Liver (tissue), 3 donors: ENCODE data around the gene TPX2.

Experiments
- CTCF ChIP-seq: fragments of 150-350 bp; IDR thresholded peaks from 2 replicates; pipeline ENCODE4 v1.5.1; 2017; ENCODE audit warnings: improper control_type of control experiment, low read depth, low read length; ENCODE audit not compliant: missing input control
- EGR1 ChIP-seq, 2 donors: IDR thresholded peaks; 2 replicates each; pipeline ENCODE4 v1.6.1; 2016 to 2018; ENCODE audit warnings: antibody characterized with exemption in 2 of 2, low read depth in 2 of 2
- GABPA ChIP-seq, 2 donors: IDR thresholded peaks in 1 of 2; conservative IDR thresholded peaks in 1 of 2; 2 replicates each; pipeline ENCODE4 v1.6.1; 2016; ENCODE audit warnings: antibody characterized with exemption in 2 of 2, mild to moderate bottlenecking in 1 of 2, moderate library complexity in 1 of 2
- HNF4A ChIP-seq, 2 donors: conservative IDR thresholded peaks; 2 replicates each; pipeline ENCODE4 v1.6.1; 2016; ENCODE audit warnings: antibody characterized with exemption in 2 of 2, mild to moderate bottlenecking in 2 of 2
- JUND ChIP-seq, 2 donors: IDR thresholded peaks; 2 replicates each; pipeline ENCODE4 v1.6.1; 2016; ENCODE audit warnings: antibody characterized with exemption in 2 of 2
- MAX ChIP-seq: IDR thresholded peaks from 2 replicates; pipeline ENCODE4 v1.6.1; 2016; ENCODE audit warnings: antibody characterized with exemption
- RAD21 ChIP-seq, 2 donors: IDR thresholded peaks; 2 replicates each; pipeline ENCODE4 v1.6.1; 2016; ENCODE audit warnings: antibody characterized with exemption in 2 of 2, mild to moderate bottlenecking in 2 of 2
- REST ChIP-seq: IDR thresholded peaks from 2 replicates; pipeline ENCODE4 v1.6.1; 2016; ENCODE audit warnings: antibody characterized with exemption, mild to moderate bottlenecking
- RXRA ChIP-seq, 2 donors: IDR thresholded peaks; 2 replicates each; pipeline ENCODE4 v1.6.1; 2017 to 2018; ENCODE audit warnings: antibody characterized with exemption in 2 of 2, mild to moderate bottlenecking in 1 of 2
- SP1 ChIP-seq: IDR thresholded peaks from 2 replicates; pipeline ENCODE4 v1.6.1; 2018; ENCODE audit warnings: antibody characterized with exemption, mild to moderate bottlenecking
- TAF1 ChIP-seq: conservative IDR thresholded peaks from 2 replicates; pipeline ENCODE4 v1.6.1; 2016; ENCODE audit warnings: antibody characterized with exemption, mild to moderate bottlenecking
- YY1 ChIP-seq: IDR thresholded peaks from 2 replicates; pipeline ENCODE4 v1.6.1; 2016; ENCODE audit warnings: antibody characterized with exemption, mild to moderate bottlenecking
- TF ChIP-seq, protein P1 (sequence below): IDR thresholded peaks from 2 replicates; pipeline ENCODE4 v1.6.1; 2016; ENCODE audit warnings: antibody characterized with exemption
- TF ChIP-seq, protein P2 (sequence below): IDR thresholded peaks from 2 replicates; pipeline ENCODE4 v1.6.1; 2016; ENCODE audit warnings: antibody characterized with exemption
- donor health status: healthy.
- donor health status: healthy.

GRCh38 chr20:31705191-31705590, 33.9 kb upstream of the TPX2 start:
- no peak for TF ChIP-seq CTCF
- TF ChIP-seq, protein P1, sequence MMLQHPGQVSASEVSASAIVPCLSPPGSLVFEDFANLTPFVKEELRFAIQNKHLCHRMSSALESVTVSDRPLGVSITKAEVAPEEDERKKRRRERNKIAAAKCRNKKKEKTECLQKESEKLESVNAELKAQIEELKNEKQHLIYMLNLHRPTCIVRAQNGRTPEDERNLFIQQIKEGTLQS: no peak
- TF ChIP-seq JUND (IDR thresholded peaks at IDR 0.05): no peak
- no peak for TF ChIP-seq REST
- TF ChIP-seq MAX: no peak
- TF ChIP-seq GABPA (IDR thresholded peaks at IDR 0.05 in 1 of 2, conservative IDR thresholded peaks at IDR 0.05 in 1 of 2): no peak
- no peak for TF ChIP-seq RAD21 (IDR thresholded peaks at IDR 0.05)
- TF ChIP-seq HNF4A (conservative IDR thresholded peaks at IDR 0.05): no peak
- TF ChIP-seq YY1: no peak
- TF ChIP-seq, protein P2, sequence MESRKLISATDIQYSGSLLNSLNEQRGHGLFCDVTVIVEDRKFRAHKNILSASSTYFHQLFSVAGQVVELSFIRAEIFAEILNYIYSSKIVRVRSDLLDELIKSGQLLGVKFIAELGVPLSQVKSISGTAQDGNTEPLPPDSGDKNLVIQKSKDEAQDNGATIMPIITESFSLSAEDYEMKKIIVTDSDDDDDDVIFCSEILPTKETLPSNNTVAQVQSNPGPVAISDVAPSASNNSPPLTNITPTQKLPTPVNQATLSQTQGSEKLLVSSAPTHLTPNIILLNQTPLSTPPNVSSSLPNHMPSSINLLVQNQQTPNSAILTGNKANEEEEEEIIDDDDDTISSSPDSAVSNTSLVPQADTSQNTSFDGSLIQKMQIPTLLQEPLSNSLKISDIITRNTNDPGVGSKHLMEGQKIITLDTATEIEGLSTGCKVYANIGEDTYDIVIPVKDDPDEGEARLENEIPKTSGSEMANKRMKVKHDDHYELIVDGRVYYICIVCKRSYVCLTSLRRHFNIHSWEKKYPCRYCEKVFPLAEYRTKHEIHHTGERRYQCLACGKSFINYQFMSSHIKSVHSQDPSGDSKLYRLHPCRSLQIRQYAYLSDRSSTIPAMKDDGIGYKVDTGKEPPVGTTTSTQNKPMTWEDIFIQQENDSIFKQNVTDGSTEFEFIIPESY: no peak
- no peak for TF ChIP-seq RXRA (IDR thresholded peaks at IDR 0.05)
- TF ChIP-seq TAF1: no peak
- no peak for TF ChIP-seq EGR1 (IDR thresholded peaks at IDR 0.05; ENCODE audit: low read depth in 2 of 2)
- no peak for TF ChIP-seq SP1
